ENCODE data around the gene HPX.
A peak's percentile ranks its signal among the peaks of the same experiment; 100 is the strongest.

The HPX gene

DNA sequence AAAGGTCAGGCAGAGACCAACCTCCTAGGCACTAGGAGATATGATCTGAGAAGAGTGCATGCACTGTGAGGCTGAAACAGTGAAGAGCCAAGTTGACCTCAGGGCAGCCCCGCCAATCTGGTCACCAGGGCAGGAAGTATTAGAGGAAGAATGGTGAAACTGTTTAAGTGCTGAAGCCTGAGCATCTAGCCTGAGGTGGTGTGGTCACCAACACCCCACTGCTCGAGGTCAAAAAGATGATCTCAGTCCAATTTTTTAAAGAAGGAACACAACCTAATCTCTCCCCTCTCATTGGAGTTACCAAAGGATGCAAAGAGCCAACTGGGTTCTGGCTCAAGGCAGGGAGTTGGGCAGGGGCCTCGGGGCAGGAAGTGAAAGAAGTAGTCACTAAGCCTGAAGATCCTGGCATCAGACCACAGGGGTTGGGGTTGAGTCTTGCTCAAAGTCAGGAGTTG, 25.9 kb downstream of the HPX start:
- H3K36me3 ChIP-seq (ENCODE audit: insufficient read depth, insufficient read length, low read length) = peaks cover 4% of the 10 kb centered on the region
- DNase-seq (ENCODE audit: low read depth, low spot score) = no peak
- TF ChIP-seq ZNF274 (IDR thresholded peaks at IDR 0.05; ENCODE audit: low read depth, low read length) (no peak), YY1 (IDR thresholded peaks at IDR 0.05; ENCODE audit: insufficient read depth, insufficient read length) (no peak), SUZ12 (IDR thresholded peaks at IDR 0.05; ENCODE audit: extremely low read depth, insufficient read depth, insufficient read length) (no peak)

DNA sequence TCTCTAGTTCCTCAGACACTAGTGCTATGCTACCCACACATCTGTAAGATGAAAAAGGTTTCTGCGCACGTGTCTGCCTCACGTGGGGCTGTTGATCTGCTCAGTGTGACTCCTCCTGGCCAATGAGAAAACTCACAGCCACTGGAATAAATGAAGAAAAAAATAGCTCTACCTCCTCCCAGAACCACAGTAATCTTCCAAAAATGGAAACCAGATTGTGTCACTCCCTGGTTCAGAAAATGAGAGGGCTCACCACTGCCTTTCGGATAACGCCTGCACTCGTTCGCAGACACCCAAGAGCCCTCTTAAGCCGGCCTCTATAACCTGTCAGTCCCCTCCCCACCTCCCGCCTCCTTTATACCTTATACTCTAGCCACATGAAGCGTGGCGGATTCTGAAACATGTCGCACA, 27.0 kb downstream of the HPX start:
- no peak overlapping the region for H3K4me3 ChIP-seq (ENCODE audit: insufficient read length, low read depth)
- peaks cover 8% of the 10 kb centered on the region for H3K27me3 ChIP-seq (ENCODE audit: insufficient read depth, insufficient read length)
- H3K9me3 ChIP-seq (ENCODE audit: insufficient read depth, low read length) = no peaks in the 10 kb centered on the region
- DNase-seq (ENCODE audit: low read depth, low spot score) = no peak
- H3K4me1 ChIP-seq (ENCODE audit: insufficient read depth, insufficient read length) = no peaks in the 10 kb centered on the region
- TF ChIP-seq YY1 (IDR thresholded peaks at IDR 0.05; ENCODE audit: insufficient read depth, insufficient read length) = no peak
- no peak for TF ChIP-seq ZNF274 (IDR thresholded peaks at IDR 0.05; ENCODE audit: low read depth, low read length)
- no peak for TF ChIP-seq SUZ12 (IDR thresholded peaks at IDR 0.05; ENCODE audit: extremely low read depth, insufficient read depth, insufficient read length)
- H3K9ac ChIP-seq (ENCODE audit: insufficient read length, low read depth) = peak overlapping the region; percentile 13
- peaks cover 4% of the 10 kb centered on the region for H3K36me3 ChIP-seq (ENCODE audit: insufficient read depth, insufficient read length, low read length)

More for the DNA sequence above, 25.9 kb downstream of the HPX start:
- H3K9me3 ChIP-seq (ENCODE audit: insufficient read depth, low read length) = no peaks in the 10 kb centered on the region
- H3K9ac ChIP-seq (ENCODE audit: insufficient read length, low read depth) = no peak overlapping the region
- peaks cover 3% of the 10 kb centered on the region for H3K4me1 ChIP-seq (ENCODE audit: insufficient read depth, insufficient read length)
- H3K4me3 ChIP-seq (ENCODE audit: insufficient read length, low read depth) = no peak overlapping the region
- peaks cover 17% of the 10 kb centered on the region for H3K27me3 ChIP-seq (ENCODE audit: insufficient read depth, insufficient read length)

DNA sequence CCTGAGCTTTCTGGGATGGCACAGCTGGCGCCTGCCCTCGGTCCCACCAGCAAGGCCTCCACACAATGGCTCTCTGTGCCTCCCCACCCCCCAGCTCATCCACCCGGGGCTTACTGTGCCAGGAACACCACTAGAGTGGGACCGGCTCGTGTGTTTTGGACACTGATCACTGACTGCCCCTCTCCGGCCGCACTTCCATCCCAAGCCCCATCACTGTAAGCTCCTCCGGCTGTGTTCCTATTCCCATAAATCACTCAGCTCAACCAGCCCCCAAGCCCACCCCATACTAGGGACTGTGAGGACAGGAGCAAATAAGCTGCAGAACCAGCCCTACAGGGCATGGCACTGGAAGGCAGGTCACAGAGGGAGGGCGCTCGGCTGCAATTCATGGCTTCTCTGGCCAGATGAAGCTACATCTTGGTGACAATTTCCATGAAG, 29.2 kb downstream of the HPX start:
- TF ChIP-seq YY1 (IDR thresholded peaks at IDR 0.05; ENCODE audit: insufficient read depth, insufficient read length) (no peak), SUZ12 (IDR thresholded peaks at IDR 0.05; ENCODE audit: extremely low read depth, insufficient read depth, insufficient read length) (no peak), ZNF274 (IDR thresholded peaks at IDR 0.05; ENCODE audit: low read depth, low read length) (no peak)
- H3K36me3 ChIP-seq (ENCODE audit: insufficient read depth, insufficient read length, low read length) = peaks cover 4% of the 10 kb centered on the region
- H3K27me3 ChIP-seq (ENCODE audit: insufficient read depth, insufficient read length) = no peaks in the 10 kb centered on the region
- H3K4me1 ChIP-seq (ENCODE audit: insufficient read depth, insufficient read length) = no peaks in the 10 kb centered on the region
- no peak overlapping the region for H3K9ac ChIP-seq (ENCODE audit: insufficient read length, low read depth)
- H3K9me3 ChIP-seq (ENCODE audit: insufficient read depth, low read length) = no peaks in the 10 kb centered on the region
- no peak for DNase-seq (ENCODE audit: low read depth, low spot score)
- H3K4me3 ChIP-seq (ENCODE audit: insufficient read length, low read depth) = no peak overlapping the region

DNA sequence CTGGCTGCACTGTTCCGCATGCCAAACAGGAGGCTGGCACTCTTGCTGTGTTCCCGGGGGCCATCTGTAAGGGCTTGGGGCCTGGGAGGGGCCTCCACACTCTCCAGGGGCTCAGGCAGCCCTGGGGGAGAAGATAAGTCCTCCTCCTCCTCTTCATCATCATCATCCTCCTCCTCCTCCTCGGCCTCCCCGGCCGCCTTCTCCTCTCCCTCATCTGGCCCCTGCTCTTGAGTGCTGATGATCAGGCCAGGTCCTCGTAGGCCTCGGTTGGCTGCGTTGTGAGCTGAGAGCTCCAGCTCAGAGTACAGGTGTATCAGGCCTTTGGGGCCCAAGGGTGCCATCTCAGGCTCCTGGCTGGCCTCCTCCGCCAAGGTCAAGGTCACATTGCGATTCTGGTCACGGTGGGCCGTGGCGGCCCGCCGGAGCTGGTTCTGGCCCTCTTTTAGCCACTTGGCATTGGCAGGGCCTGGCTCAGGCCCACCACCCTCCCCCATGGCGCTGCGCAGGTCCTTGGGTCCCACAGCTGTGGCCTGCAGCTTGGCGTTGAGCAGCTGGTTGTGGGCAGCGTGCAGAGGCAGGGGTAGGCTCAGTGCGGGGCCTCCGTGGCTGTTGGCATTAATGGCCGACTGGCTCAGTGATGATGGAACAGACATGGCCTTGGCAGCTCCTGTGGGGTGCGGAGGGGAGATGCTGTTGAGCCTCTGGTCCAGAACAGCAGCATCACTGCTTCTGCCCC, 29.9 kb downstream of the HPX start:
- peaks cover 4% of the 10 kb centered on the region for H3K36me3 ChIP-seq (ENCODE audit: insufficient read depth, insufficient read length, low read length)
- no peaks in the 10 kb centered on the region for H3K4me1 ChIP-seq (ENCODE audit: insufficient read depth, insufficient read length)
- no peaks in the 10 kb centered on the region for H3K9me3 ChIP-seq (ENCODE audit: insufficient read depth, low read length)
- H3K9ac ChIP-seq (ENCODE audit: insufficient read length, low read depth) = no peak overlapping the region
- no peak overlapping the region for H3K4me3 ChIP-seq (ENCODE audit: insufficient read length, low read depth)
- TF ChIP-seq YY1 (IDR thresholded peaks at IDR 0.05; ENCODE audit: insufficient read depth, insufficient read length) (no peak), SUZ12 (IDR thresholded peaks at IDR 0.05; ENCODE audit: extremely low read depth, insufficient read depth, insufficient read length) (no peak), ZNF274 (IDR thresholded peaks at IDR 0.05; ENCODE audit: low read depth, low read length) (no peak)
- H3K27me3 ChIP-seq (ENCODE audit: insufficient read depth, insufficient read length) = no peaks in the 10 kb centered on the region
- DNase-seq (ENCODE audit: low read depth, low spot score) = no peak

DNA sequence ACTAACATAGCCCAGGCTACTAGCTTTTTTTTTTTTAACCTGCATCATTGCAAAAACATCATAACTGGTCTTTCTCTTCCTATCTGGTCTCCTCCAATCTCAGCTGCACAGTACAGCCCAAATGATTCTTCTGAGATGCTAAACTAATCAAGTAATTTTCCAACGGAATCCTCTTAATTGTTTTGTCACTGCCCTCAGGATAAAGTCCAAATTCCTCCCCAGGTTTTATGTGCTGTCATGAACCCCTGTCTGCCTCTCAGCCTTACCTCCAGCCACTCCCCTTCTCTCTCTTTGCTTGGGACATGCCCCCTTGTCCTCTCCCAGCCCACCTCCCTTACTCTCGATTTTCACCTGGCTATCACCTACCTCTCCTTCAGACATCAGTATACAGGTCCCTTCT, 34.4 kb downstream of the HPX start:
- H3K36me3 ChIP-seq (ENCODE audit: insufficient read depth, insufficient read length, low read length) = peaks cover 12% of the 10 kb centered on the region

DNA sequence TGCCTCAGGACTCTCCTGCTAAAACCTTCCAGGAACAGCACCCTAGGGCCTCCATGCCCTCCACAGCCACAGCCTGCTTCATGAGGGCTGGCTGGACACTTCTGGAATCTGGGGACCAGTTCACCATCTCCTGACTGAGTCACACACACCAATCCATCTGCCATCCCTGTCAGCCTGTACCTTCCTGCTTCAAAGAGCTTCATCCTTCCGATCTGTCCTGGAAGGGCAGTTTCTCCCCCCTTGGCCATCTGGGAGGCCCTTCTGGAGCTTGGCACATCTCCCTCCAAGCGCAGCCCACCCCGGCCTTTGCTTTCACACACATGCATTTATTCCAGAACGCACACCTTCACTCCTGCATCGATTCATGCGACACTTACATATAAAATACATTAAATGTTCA, 34.9 kb downstream of the HPX start:
- Histone ChIP-seq H3K27me3 (ENCODE audit: insufficient read depth, insufficient read length) (no peaks in the 10 kb centered on the region), H3K36me3 (ENCODE audit: insufficient read depth, insufficient read length, low read length) (peaks cover 17% of the 10 kb centered on the region), H3K9ac (ENCODE audit: insufficient read length, low read depth) (no peak overlapping the region), H3K9me3 (ENCODE audit: insufficient read depth, low read length) (no peaks in the 10 kb centered on the region), H3K4me3 (ENCODE audit: insufficient read length, low read depth) (no peak overlapping the region), H3K4me1 (ENCODE audit: insufficient read depth, insufficient read length) (peaks cover 11% of the 10 kb centered on the region)
- TF ChIP-seq SUZ12 (IDR thresholded peaks at IDR 0.05; ENCODE audit: extremely low read depth, insufficient read depth, insufficient read length) = no peak
- no peak for TF ChIP-seq ZNF274 (IDR thresholded peaks at IDR 0.05; ENCODE audit: low read depth, low read length)
- no peak for TF ChIP-seq YY1 (IDR thresholded peaks at IDR 0.05; ENCODE audit: insufficient read depth, insufficient read length)
- no peak for DNase-seq (ENCODE audit: low read depth, low spot score)

More for the DNA sequence above, 34.4 kb downstream of the HPX start:
- Histone ChIP-seq H3K27me3 (ENCODE audit: insufficient read depth, insufficient read length) (no peaks in the 10 kb centered on the region), H3K9me3 (ENCODE audit: insufficient read depth, low read length) (no peaks in the 10 kb centered on the region), H3K4me1 (ENCODE audit: insufficient read depth, insufficient read length) (peaks cover 11% of the 10 kb centered on the region), H3K9ac (ENCODE audit: insufficient read length, low read depth) (no peak overlapping the region), H3K4me3 (ENCODE audit: insufficient read length, low read depth) (no peak overlapping the region)
- no peak for TF ChIP-seq SUZ12 (IDR thresholded peaks at IDR 0.05; ENCODE audit: extremely low read depth, insufficient read depth, insufficient read length)
- TF ChIP-seq ZNF274 (IDR thresholded peaks at IDR 0.05; ENCODE audit: low read depth, low read length) = no peak
- no peak for TF ChIP-seq YY1 (IDR thresholded peaks at IDR 0.05; ENCODE audit: insufficient read depth, insufficient read length)
- no peak for DNase-seq (ENCODE audit: low read depth, low spot score)

DNA sequence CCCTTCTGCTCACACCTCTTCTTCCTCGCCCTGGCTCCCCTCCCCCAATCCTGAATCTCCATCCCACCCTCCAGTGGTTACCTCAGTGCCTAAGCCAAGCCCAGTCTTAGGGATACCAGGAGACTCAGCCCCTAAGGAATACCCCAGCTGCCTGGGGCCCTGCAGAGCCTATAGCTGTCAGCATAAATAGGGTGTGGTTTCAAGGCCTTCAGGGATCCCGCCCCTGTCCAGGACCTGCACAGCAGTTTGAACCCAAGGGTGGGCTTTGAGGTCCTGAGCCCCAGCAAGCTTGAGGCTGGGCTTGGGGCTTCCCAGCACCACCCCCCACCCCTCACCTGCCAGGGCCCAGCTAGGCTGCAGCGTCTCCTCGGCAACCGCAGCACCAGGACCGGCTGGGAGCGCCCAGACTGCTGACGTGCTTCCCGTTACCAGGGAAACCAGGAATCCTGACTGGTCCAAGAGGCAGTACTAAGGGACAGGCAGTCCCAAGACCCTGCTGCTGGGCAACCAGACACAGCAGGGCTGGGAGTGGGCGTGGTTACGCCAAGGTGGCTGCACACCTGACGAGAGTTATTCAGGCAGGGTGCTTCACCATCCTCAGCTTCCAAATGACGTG, 35.6 kb downstream of the HPX start:
- Histone ChIP-seq H3K9me3 (ENCODE audit: insufficient read depth, low read length) (no peaks in the 10 kb centered on the region), H3K9ac (ENCODE audit: insufficient read length, low read depth) (no peak overlapping the region), H3K36me3 (ENCODE audit: insufficient read depth, insufficient read length, low read length) (peaks cover 16% of the 10 kb centered on the region), H3K4me1 (ENCODE audit: insufficient read depth, insufficient read length) (peaks cover 11% of the 10 kb centered on the region), H3K27me3 (ENCODE audit: insufficient read depth, insufficient read length) (no peaks in the 10 kb centered on the region), H3K4me3 (ENCODE audit: insufficient read length, low read depth) (no peak overlapping the region)
- no peak for TF ChIP-seq SUZ12 (IDR thresholded peaks at IDR 0.05; ENCODE audit: extremely low read depth, insufficient read depth, insufficient read length)
- TF ChIP-seq ZNF274 (IDR thresholded peaks at IDR 0.05; ENCODE audit: low read depth, low read length) = no peak
- TF ChIP-seq YY1 (IDR thresholded peaks at IDR 0.05; ENCODE audit: insufficient read depth, insufficient read length) = no peak
- no peak for DNase-seq (ENCODE audit: low read depth, low spot score)
